Aorta (tissue), 5 donors: Measurements from ENCODE around the gene FBXO2. TPM values are rescaled to one million over a fixed set of nuclear protein-coding genes. Genes with fewer than 3 reads are reported as not detected.

Source experiments
- ATAC-seq: fragments of 200-7000 bp; cut with Tn5 transposase; one replicate; pipeline ENCODE4 v1.9.1; 2022; ENCODE audit warnings: moderate library complexity; ENCODE audit not compliant: low FRiP score
- DNase-seq, 2 donors: peaks; one replicate each; pipeline ENCODE4 v3.0.0-alpha.2; 2020
- H3K27ac ChIP-seq, 2 donors: one replicate each; pipeline ENCODE4 v1.5.1; 2013; ENCODE audit warnings: low read length in 2 of 2, mild to moderate bottlenecking in 2 of 2, moderate library complexity in 2 of 2, control low read depth in 1 of 2, inconsistent platforms in 1 of 2, low read depth in 1 of 2
- H3K27me3 ChIP-seq, 2 donors: one replicate each; pipeline ENCODE4 v1.6.1; 2013; ENCODE audit warnings: control low read depth in 1 of 2, low read length in 1 of 2, mild to moderate bottlenecking in 1 of 2, moderate library complexity in 1 of 2; ENCODE audit not compliant: insufficient read depth in 2 of 2, control insufficient read depth in 1 of 2
- H3K36me3 ChIP-seq, 2 donors: one replicate each; pipeline ENCODE4 v1.6.1; 2013; ENCODE audit warnings: control low read depth in 1 of 2, low read length in 1 of 2, mild to moderate bottlenecking in 1 of 2; ENCODE audit not compliant: insufficient read depth in 2 of 2, control insufficient read depth in 1 of 2
- H3K4me1 ChIP-seq, 2 donors: one replicate each; pipeline ENCODE4 v1.6.1; 2013; ENCODE audit warnings: low read length in 2 of 2, control low read depth in 1 of 2, mild to moderate bottlenecking in 1 of 2, moderate library complexity in 1 of 2; ENCODE audit not compliant: insufficient read depth in 2 of 2, control insufficient read depth in 1 of 2
- H3K4me3 ChIP-seq, 2 donors: one replicate each; pipeline ENCODE4 v1.5.1; 2013; ENCODE audit warnings: low read length in 2 of 2, control low read depth in 1 of 2, mild to moderate bottlenecking in 1 of 2
- H3K9me3 ChIP-seq: one replicate; pipeline ENCODE4 v1.6.1; 2013; ENCODE audit warnings: mild to moderate bottlenecking, low read length; ENCODE audit not compliant: control insufficient read depth
- WGBS, 2 donors: extraction: QIAGEN DNeasy Blood & Tissue Kit; methylation state at CpG; one replicate each; pipeline ENCODE4 v1.1.7; 2013; 5-methylcytosine and 5-hydroxymethylcytosine counted together
- intact Hi-C, 2 donors: fragments of 100-400 bp; cut with DNase I; formaldehyde crosslinking; loops; one replicate each; pipeline versions ENCODE4 v1.14.2 to v1.15.0; 2022
- polyA plus RNA-seq, 2 donors: library from polyadenylated mRNA; stranded (reverse); fragments of 200-250 nt; gene quantifications; one replicate each; pipeline ENCODE4 v1.2.3, GENCODE V29; 2013
- total RNA-seq, 2 donors: library from RNA; stranded (reverse); fragmentation: NEBNext Ultra II Directional; extraction: Animal tissue kit (Norgen Biotek cat#: 25700); gene quantifications; one replicate each; pipeline ENCODE4 v1.2.1, GENCODE V29; 2021
- donor health status: healthy with polysubstance abuse.
- donor health status: Bipolar disorder and iron deficiency.
- donor health status: DM: no; HTN: no; CAD: no.
- donor health status: DM: no; HTN: no; CAD: no.
- donor health status: DM: yes; HTN: yes; CAD: no.

The FBXO2 gene
- total and polyA plus RNA-seq, 4 donors = 0.87 to 9.8 (median 4.5) TPM

DNA sequence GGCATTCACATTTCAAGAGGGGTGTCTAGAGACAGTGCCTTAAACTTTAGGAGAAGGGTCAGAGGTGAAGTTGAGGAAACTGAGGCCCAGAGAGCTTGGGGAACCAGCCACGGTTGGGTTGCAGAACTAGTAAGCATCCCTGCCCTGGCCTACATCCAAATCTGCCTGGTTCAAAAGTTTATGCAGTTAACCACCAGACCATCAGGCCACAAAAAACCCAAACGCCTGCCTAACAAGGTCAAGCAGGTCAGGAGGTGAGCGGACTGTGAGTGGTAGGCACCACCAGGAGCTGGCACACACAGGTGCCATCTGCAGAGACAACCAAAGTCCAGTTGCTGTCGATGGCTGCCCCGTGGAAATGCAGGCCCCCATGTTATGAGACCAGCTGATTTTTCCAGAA, 51.2 kb downstream of the FBXO2 start:
- Histone ChIP-seq H3K9me3 (peaks cover 1% of the 10 kb centered on the region), H3K4me3 (no peak overlapping the region), H3K27me3 (no peaks in the 10 kb centered on the region), H3K27ac (no peak overlapping the region), H3K4me1 (no peaks in the 10 kb centered on the region), H3K36me3 (no peaks in the 10 kb centered on the region)
- WGBS, 2 donors = 66 to 75% methylated on average over 5 of the region's 5 CpGs
- DNase-seq (no peak), ATAC-seq (no peak)
- intact Hi-C loops = no loop called here

DNA sequence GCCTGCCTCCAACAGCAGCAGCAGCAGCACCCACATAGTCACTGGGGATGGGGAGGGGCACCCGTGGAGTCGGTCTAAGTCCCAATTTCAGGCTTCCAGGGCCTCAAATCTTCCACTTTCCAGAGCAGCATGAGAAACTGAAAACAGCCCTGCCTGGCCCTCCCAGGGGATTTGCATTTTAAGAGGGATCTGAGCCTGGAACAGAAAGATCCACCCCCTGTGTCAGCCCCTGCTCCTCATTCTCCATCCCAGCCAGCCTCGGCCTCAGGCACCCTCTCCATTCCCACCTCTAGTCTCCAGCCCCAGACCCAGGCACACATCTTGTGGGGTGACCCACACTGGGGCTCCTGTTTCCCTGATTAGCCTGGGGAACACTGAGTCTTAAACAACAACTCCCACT, 51.8 kb downstream of the FBXO2 start:
- H3K9me3 ChIP-seq = peaks cover 1% of the 10 kb centered on the region
- no peak overlapping the region for H3K4me3 ChIP-seq
- no peaks in the 10 kb centered on the region for H3K36me3 ChIP-seq
- DNase-seq = no peak
- no peak overlapping the region for H3K27ac ChIP-seq
- ATAC-seq = no peak
- intact Hi-C loops = no loop called here
- no peaks in the 10 kb centered on the region for H3K4me1 ChIP-seq
- WGBS, 2 donors = 29 to 32% methylated on average over 3 of the region's 3 CpGs
- no peaks in the 10 kb centered on the region for H3K27me3 ChIP-seq

DNA sequence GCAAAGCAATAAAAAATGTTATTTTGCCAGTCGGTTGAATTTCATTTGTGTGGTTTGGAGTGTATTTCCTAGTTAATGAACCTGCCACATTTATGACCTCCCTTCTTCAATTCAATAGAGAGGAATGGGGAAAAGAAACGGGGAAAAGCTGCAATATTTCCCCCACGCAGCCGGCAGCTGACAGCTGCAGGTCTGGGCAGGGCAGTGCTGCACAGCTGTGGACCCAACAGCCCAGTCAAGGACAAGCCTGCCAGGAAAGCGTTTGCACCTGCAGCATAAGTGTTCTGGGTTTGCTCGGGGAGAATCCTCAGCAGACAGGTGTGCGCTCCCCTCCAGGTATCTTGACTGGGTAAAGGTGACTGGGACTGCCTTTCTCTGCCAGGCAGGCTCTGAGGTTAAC, 53.4 kb downstream of the FBXO2 start:
- intact Hi-C loops = no loop called here
- WGBS, 2 donors = 68 to 71% methylated on average over 7 of the region's 7 CpGs
- Histone ChIP-seq H3K27me3 (no peaks in the 10 kb centered on the region), H3K36me3 (no peaks in the 10 kb centered on the region), H3K4me1 (no peaks in the 10 kb centered on the region), H3K27ac (no peak overlapping the region), H3K9me3 (no peaks in the 10 kb centered on the region), H3K4me3 (no peak overlapping the region)
- DNase-seq = no peak
- ATAC-seq = no peak

DNA sequence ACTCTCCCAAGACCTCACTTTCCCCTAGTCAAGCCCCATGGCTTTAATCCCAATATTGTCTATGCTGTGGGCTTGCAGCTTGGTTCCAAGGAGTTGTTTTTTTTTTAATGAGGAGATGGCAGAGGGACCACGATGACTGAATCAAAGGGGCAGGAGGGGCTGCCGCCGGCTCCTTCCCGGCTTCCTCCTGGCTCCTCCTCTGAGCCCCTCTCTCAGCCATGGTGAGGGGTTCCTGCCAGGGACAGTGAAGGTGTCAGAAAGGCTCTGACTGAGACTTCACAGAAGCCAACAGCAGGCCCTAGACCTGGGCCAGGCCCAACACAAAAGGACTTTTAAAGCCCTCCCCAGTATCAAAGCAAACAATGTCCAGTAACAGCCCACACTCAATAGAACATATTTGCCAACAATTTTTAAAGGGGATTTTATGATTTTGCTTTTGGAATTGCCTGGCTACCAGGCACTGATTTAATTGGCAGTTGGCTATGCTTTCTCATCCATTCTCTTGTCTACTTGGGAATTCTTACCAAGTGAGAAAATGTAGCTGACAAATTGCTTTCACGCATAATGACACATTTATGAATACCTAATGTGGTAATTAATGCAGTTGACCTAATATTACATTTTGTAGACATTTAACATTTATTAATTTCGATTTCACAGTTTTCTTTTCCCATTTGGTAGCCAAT, 54.2 kb downstream of the FBXO2 start:
- ATAC-seq (no peak), DNase-seq (no peak)
- Histone ChIP-seq H3K27ac (no peak overlapping the region), H3K4me3 (no peak overlapping the region), H3K9me3 (no peaks in the 10 kb centered on the region), H3K4me1 (no peaks in the 10 kb centered on the region), H3K36me3 (no peaks in the 10 kb centered on the region), H3K27me3 (no peaks in the 10 kb centered on the region)
- intact Hi-C loops = no loop called here
- WGBS, 2 donors = 64 to 67% methylated on average over 6 of the region's 6 CpGs

DNA sequence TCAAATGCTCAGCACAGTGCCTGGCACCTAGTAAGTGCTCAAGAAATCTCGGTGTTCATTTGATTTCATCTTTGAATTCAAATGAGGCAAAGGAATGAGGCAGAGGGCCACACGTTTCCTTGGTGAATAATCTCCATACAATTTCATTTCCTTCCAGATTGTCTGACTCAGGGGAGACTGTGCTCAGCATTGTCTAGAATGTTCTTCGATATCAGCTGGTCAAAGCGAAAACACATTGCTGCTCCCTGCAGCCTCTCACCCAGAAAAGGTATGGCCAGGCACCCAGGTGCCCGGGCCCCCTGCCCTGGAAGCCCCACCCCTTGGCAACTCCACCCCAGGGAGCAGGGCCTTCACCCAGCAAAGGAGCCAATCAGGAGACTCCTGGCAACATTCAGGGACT, 55.8 kb downstream of the FBXO2 start:
- H3K27ac ChIP-seq = no peak overlapping the region
- no peaks in the 10 kb centered on the region for H3K27me3 ChIP-seq
- ATAC-seq (no peak), DNase-seq (no peak)
- no peaks in the 10 kb centered on the region for H3K9me3 ChIP-seq
- no peak overlapping the region for H3K4me3 ChIP-seq
- H3K36me3 ChIP-seq = no peaks in the 10 kb centered on the region
- H3K4me1 ChIP-seq = no peaks in the 10 kb centered on the region
- intact Hi-C loops = no loop called here
- 69 to 74% methylated on average over 5 of the region's 5 CpGs for WGBS, 2 donors

Other genes starting within 250 kb of the FBXO2 start
- gene DISP3, start 175.3 kb downstream of the FBXO2 start, total RNA-seq = under 1 TPM; 0.10 to 0.12 TPM
- not detected for gene DISP3, start 175.3 kb downstream of the FBXO2 start, polyA plus RNA-seq
- 10 to 100 TPM; 10.4 to 29.0 TPM for gene FBXO44, start 448 bp upstream of the FBXO2 start, total RNA-seq
- gene FBXO44, start 448 bp upstream of the FBXO2 start, polyA plus RNA-seq = 10 to 100 TPM; 13.1 to 40.6 TPM
- gene FBXO6, start 9.8 kb upstream of the FBXO2 start, total RNA-seq = 1 to 10 TPM; 4.1 to 7.5 TPM
- 10 to 100 TPM; 11.4 to 12.1 TPM for gene FBXO6, start 9.8 kb upstream of the FBXO2 start, polyA plus RNA-seq
- 10 to 100 TPM; 23.4 to 24.1 TPM for gene MAD2L2, start 26.7 kb upstream of the FBXO2 start, total RNA-seq
- gene MAD2L2, start 26.7 kb upstream of the FBXO2 start, polyA plus RNA-seq = 10 to 100 TPM; 25.2 to 41.8 TPM
- under 1 TPM in 1 of 2 donors, not detected in 1; 0.21 TPM for gene DRAXIN, start 37.3 kb upstream of the FBXO2 start, total RNA-seq
- gene DRAXIN, start 37.3 kb upstream of the FBXO2 start, polyA plus RNA-seq = under 1 TPM in 1 of 2 donors, not detected in 1; 0.03 TPM
- gene AGTRAP, start 81.7 kb upstream of the FBXO2 start, total RNA-seq = 10 to 100 TPM; 33.4 to 40.3 TPM
- 10 to 100 TPM; 22.2 to 61.2 TPM for gene AGTRAP, start 81.7 kb upstream of the FBXO2 start, polyA plus RNA-seq
- gene C1orf167, start 107.8 kb upstream of the FBXO2 start, total RNA-seq = 1 to 10 TPM; 1.3 to 3.6 TPM
- gene C1orf167, start 107.8 kb upstream of the FBXO2 start, polyA plus RNA-seq = 1 to 10 TPM in 1 of 2 donors, under 1 TPM in 1; 0.75 to 2.3 TPM
- gene MTHFR, start 151.5 kb upstream of the FBXO2 start, total RNA-seq = 10 to 100 TPM; 32.1 to 53.0 TPM
- gene MTHFR, start 151.5 kb upstream of the FBXO2 start, polyA plus RNA-seq = 10 to 100 TPM in 1 of 2 donors, 1 to 10 TPM in 1; 4.6 to 22.0 TPM
- 10 to 100 TPM; 25.8 to 37.5 TPM for gene CLCN6, start 151.8 kb upstream of the FBXO2 start, total RNA-seq
- gene CLCN6, start 151.8 kb upstream of the FBXO2 start, polyA plus RNA-seq = 10 to 100 TPM in 1 of 2 donors, 1 to 10 TPM in 1; 3.9 to 15.5 TPM
- under 1 TPM in 1 of 2 donors, not detected in 1; 0.48 TPM for gene NPPA, start 193.4 kb upstream of the FBXO2 start, total RNA-seq
- 1 to 10 TPM in 1 of 2 donors, under 1 TPM in 1; 0.23 to 5.5 TPM for gene NPPA, start 193.4 kb upstream of the FBXO2 start, polyA plus RNA-seq
- gene NPPB, start 204.5 kb upstream of the FBXO2 start, total RNA-seq = not detected
- gene NPPB, start 204.5 kb upstream of the FBXO2 start, polyA plus RNA-seq = 10 to 100 TPM in 1 of 2 donors, under 1 TPM in 1; 0.87 to 25.7 TPM